GM21515 (cell line): Measurements from ENCODE around the gene ERVK3-1.
A peak's percentile ranks its signal among the peaks of the same experiment; 100 is the strongest.

ENCODE experiments used
- ATAC-seq: cut with Tn5 transposase; IDR thresholded peaks from one replicate; pipeline ENCODE4 v1.9.1; 2021; ENCODE audit not compliant: unreplicated experiment

Gene ERVK3-1

DNA sequence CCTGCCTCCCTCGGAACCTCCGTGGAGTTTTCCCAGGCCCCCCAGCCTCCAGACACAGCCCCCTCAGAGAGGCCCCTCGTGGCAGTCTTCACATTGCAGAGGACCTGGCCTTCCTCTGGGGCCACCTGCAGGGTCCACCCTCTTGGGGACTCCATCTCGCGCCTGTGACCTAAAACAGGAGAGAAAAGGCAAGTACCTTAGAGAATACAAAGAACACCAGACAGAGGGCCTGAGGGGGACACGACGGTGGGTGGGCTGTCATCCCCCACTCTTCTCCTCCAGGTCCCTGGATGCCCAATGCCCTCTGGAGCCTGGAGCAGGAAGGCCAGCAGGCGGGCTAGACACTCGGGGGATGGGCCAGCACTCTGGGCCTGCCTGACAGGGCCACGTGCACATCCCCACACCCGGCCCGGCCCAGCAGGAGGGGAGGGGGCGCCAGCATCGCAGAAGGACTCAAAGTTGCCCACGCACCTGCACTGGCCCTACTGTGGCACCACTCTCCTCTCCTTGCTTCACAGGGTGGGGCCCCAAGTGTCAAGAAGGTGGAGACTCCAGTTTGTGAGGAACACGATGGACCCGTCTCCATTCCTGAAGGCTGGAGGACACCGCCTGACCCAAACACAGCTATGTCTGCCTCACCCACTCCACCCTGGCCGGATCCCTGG is 52.4 kb downstream of the ERVK3-1 start:
- no peak for ATAC-seq

DNA sequence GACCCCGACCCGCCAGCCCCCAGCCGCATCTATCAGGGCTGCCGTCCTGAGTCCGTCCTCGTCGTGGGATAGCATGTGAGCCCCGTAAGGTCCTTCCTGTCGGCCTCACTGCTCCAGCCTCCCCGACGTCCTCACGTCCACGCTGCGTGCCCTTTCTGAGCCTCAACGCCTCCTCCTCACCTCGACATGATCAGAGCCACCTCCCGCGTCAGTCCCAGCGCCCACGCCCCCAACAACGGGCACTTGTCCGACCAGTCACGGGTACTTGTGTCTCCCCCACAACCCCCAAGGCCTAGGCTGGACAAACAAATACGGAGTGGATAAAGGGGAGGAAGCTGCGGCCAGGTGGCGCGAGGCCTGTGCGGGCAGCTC is 56.7 kb downstream of the ERVK3-1 start:
- peak; percentile 21 for ATAC-seq

DNA sequence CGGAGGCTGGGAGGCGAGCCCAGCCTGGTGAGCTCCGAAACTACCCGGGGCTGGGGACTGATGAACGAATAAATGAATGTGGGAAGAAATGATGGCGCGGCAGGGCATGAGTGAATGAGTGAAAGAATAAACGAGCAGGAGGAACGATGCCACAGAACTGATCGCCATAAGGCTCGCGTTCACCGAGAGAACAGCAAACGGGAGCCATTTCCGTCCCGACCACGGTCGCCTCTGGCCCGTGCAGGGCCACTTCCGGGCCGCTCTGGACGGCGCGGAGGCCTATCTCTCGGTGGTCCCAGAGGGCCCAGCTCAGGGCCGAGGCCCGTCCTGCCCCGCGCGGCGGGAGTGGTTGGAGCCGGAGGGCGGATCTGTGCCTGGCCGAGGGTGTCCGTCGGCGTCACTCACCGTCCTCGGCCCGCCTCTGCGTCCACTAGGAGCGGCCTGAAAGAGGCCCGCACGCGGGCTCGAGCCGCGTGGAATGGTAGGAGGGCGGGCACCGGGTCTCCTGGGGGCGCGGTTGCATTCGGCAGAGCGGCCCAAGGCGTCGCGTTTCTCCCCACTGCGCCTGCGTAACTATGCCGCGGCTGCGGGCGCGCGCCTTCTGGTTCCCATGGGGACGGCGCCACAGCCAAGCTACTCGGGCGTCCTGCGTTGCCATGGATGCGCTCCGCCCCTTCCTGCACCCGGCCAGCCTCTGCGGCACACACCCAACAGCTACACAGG is 57.3 kb downstream of the ERVK3-1 start, which contains the start of gene ZNF497:
TSS of gene ZNF497 (minus strand) at position 480 of the 723 bp plus-strand sequence. CDS start 5,116 bp downstream, outside the sequence.
- peak; percentile 86 for ATAC-seq

- no peak for ATAC-seq
These were observed 59.0 kb downstream of the ERVK3-1 start for GRCh38 chr19:58364146-58364545.
